Neural progenitor cell (in vitro differentiated cells): Measurements from ENCODE around the gene CCNG2.

Experiments
- CTCF ChIP-seq: fragments of 200-600 bp; sonication (generic); IDR thresholded peaks from 2 replicates; pipeline ENCODE4 v1.5.1; 2017; ENCODE audit warnings: antibody characterized with exemption, mild to moderate bottlenecking
- EZH2 ChIP-seq: fragments of 200-600 bp; sonication (generic); IDR thresholded peaks from 2 replicates; pipeline ENCODE4 v1.6.1; 2017; ENCODE audit warnings: antibody characterized with exemption, mild to moderate bottlenecking, moderate library complexity

GRCh38 chr4:77151241-77151640, 5.8 kb upstream of the CCNG2 start:
- no peak for TF ChIP-seq CTCF
- no peak for TF ChIP-seq EZH2
